Measurements from ENCODE around the gene SORBS2.

SORBS2 gene

GRCh38 chr4:185662030-185662778 lies 149.8 kb downstream of the SORBS2 start:
- Histone ChIP-seq H2BK5ac (ENCODE audit: low read length) (no peak overlapping the region), H3K79me1 (ENCODE audit: low read length) (no peaks in the 10 kb centered on the region), H3K27me3 (ENCODE audit: insufficient read depth, low read length, poor library complexity) (no peaks in the 10 kb centered on the region), H3K79me2 (ENCODE audit: control insufficient read depth, insufficient read depth, low read length) (no peaks in the 10 kb centered on the region), H4K5ac (ENCODE audit: low read length) (no peak overlapping the region), H3K56ac (ENCODE audit: low read length) (no peak overlapping the region), H3K9ac (ENCODE audit: low read length) (no peak overlapping the region), H2BK15ac (replicated peaks; ENCODE audit: low read depth) (no peak overlapping the region), H3K4ac (ENCODE audit: low read depth, low read length) (no peak overlapping the region), H3K4me2 (ENCODE audit: low read length) (no peak overlapping the region), H3K23ac (ENCODE audit: low read length) (no peak overlapping the region), H3K18ac (ENCODE audit: low read length) (no peak overlapping the region), H2AK5ac (ENCODE audit: low read length) (no peak overlapping the region), H3K4me3 (ENCODE audit: low read length) (no peak overlapping the region), H4K8ac (ENCODE audit: low read depth, low read length) (no peak overlapping the region), H3K27ac (ENCODE audit: low read depth, low read length) (no peak overlapping the region), H2BK120ac (ENCODE audit: low read depth, low read length) (no peak overlapping the region), H3K4me1 (ENCODE audit: control insufficient read depth, low read depth, low read length) (peaks cover 4% of the 10 kb centered on the region), H3K36me3 (ENCODE audit: control insufficient read depth, insufficient read depth, low read length) (no peaks in the 10 kb centered on the region)
- DNase-seq = peak; percentile 55
- no CpG with 5 or more reads among the region's 15 CpGs for WGBS (ENCODE audit: extremely low coverage, insufficient coverage, low lambda C conversion rate)

GRCh38 chr4:185660340-185660739 lies 151.7 kb downstream of the SORBS2 start:
- DNase-seq = no peak
- Histone ChIP-seq H3K9ac (ENCODE audit: low read length) (no peak overlapping the region), H3K36me3 (ENCODE audit: control insufficient read depth, insufficient read depth, low read length) (no peaks in the 10 kb centered on the region), H3K4ac (ENCODE audit: low read depth, low read length) (no peak overlapping the region), H4K5ac (ENCODE audit: low read length) (no peak overlapping the region), H2BK120ac (ENCODE audit: low read depth, low read length) (no peak overlapping the region), H3K4me3 (ENCODE audit: low read length) (no peak overlapping the region), H3K4me2 (ENCODE audit: low read length) (no peak overlapping the region), H3K56ac (ENCODE audit: low read length) (no peak overlapping the region), H3K4me1 (ENCODE audit: control insufficient read depth, low read depth, low read length) (peaks cover 6% of the 10 kb centered on the region), H3K79me2 (ENCODE audit: control insufficient read depth, insufficient read depth, low read length) (no peaks in the 10 kb centered on the region), H2BK15ac (replicated peaks; ENCODE audit: low read depth) (no peak overlapping the region), H4K8ac (ENCODE audit: low read depth, low read length) (no peak overlapping the region), H3K27me3 (ENCODE audit: insufficient read depth, low read length, poor library complexity) (no peaks in the 10 kb centered on the region), H2AK5ac (ENCODE audit: low read length) (no peak overlapping the region), H3K27ac (ENCODE audit: low read depth, low read length) (no peak overlapping the region), H2BK5ac (ENCODE audit: low read length) (no peak overlapping the region), H3K79me1 (ENCODE audit: low read length) (no peaks in the 10 kb centered on the region), H3K23ac (ENCODE audit: low read length) (no peak overlapping the region), H3K18ac (ENCODE audit: low read length) (no peak overlapping the region)
- no CpG with 5 or more reads among the region's 5 CpGs for WGBS (ENCODE audit: extremely low coverage, insufficient coverage, low lambda C conversion rate)

- Histone ChIP-seq H3K9ac (ENCODE audit: low read length) (no peak overlapping the region), H2BK15ac (replicated peaks; ENCODE audit: low read depth) (no peak overlapping the region), H2BK120ac (ENCODE audit: low read depth, low read length) (no peak overlapping the region), H4K5ac (ENCODE audit: low read length) (no peak overlapping the region), H3K4ac (ENCODE audit: low read depth, low read length) (no peak overlapping the region), H4K8ac (ENCODE audit: low read depth, low read length) (no peak overlapping the region), H2BK5ac (ENCODE audit: low read length) (no peak overlapping the region), H2AK5ac (ENCODE audit: low read length) (no peak overlapping the region), H3K36me3 (ENCODE audit: control insufficient read depth, insufficient read depth, low read length) (no peaks in the 10 kb centered on the region), H3K23ac (ENCODE audit: low read length) (no peak overlapping the region), H3K79me2 (ENCODE audit: control insufficient read depth, insufficient read depth, low read length) (no peaks in the 10 kb centered on the region), H3K4me2 (ENCODE audit: low read length) (no peak overlapping the region), H3K18ac (ENCODE audit: low read length) (no peak overlapping the region), H3K4me1 (ENCODE audit: control insufficient read depth, low read depth, low read length) (peaks cover 6% of the 10 kb centered on the region), H3K56ac (ENCODE audit: low read length) (no peak overlapping the region), H3K27ac (ENCODE audit: low read depth, low read length) (no peak overlapping the region), H3K4me3 (ENCODE audit: low read length) (no peak overlapping the region), H3K79me1 (ENCODE audit: low read length) (no peaks in the 10 kb centered on the region), H3K27me3 (ENCODE audit: insufficient read depth, low read length, poor library complexity) (no peaks in the 10 kb centered on the region)
- DNase-seq = peak; percentile 71
- no CpG with 5 or more reads among the region's 1 CpG for WGBS (ENCODE audit: extremely low coverage, insufficient coverage, low lambda C conversion rate)
Observed at GRCh38 chr4:185657699-185658098, 154.3 kb downstream of the SORBS2 start.

DNA sequence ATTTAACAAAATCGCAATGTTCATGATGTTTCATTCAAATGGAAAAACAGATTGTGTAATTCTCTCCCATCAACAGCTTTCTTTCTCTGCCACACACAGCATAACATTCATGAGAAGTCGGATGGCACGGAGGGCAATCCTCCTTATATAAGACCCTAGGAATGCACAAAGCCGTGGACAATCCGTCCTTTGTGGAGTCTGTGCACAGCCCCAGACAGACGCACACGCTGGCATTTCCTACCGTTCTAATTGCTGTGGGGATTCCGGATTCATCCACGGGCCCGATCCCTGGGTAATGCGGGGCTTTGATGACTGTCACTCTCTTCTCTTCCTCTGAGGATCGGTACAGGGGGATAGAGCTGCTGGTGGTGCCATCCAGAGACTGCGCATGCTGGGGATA lies 154.8 kb downstream of the SORBS2 start:
- H2BK5ac ChIP-seq (ENCODE audit: low read length) = no peak overlapping the region
- H2BK15ac ChIP-seq (replicated peaks; ENCODE audit: low read depth) = no peak overlapping the region
- H4K5ac ChIP-seq (ENCODE audit: low read length) = no peak overlapping the region
- no peak for DNase-seq
- WGBS (ENCODE audit: extremely low coverage, insufficient coverage, low lambda C conversion rate) = no CpG with 5 or more reads among the region's 14 CpGs
- no peak overlapping the region for H3K56ac ChIP-seq (ENCODE audit: low read length)
- H3K79me1 ChIP-seq (ENCODE audit: low read length) = no peaks in the 10 kb centered on the region
- H3K18ac ChIP-seq (ENCODE audit: low read length) = peak overlapping the region; percentile 7
- no peak overlapping the region for H3K9ac ChIP-seq (ENCODE audit: low read length)
- H3K4me2 ChIP-seq (ENCODE audit: low read length) = no peak overlapping the region
- no peaks in the 10 kb centered on the region for H3K36me3 ChIP-seq (ENCODE audit: control insufficient read depth, insufficient read depth, low read length)
- H3K79me2 ChIP-seq (ENCODE audit: control insufficient read depth, insufficient read depth, low read length) = no peaks in the 10 kb centered on the region
- H3K4me3 ChIP-seq (ENCODE audit: low read length) = no peak overlapping the region
- H2AK5ac ChIP-seq (ENCODE audit: low read length) = no peak overlapping the region
- peak overlapping the region; percentile 62 for H3K4ac ChIP-seq (ENCODE audit: low read depth, low read length)
- no peak overlapping the region for H2BK120ac ChIP-seq (ENCODE audit: low read depth, low read length)
- peaks cover 6% of the 10 kb centered on the region for H3K4me1 ChIP-seq (ENCODE audit: control insufficient read depth, low read depth, low read length)
- no peak overlapping the region for H4K8ac ChIP-seq (ENCODE audit: low read depth, low read length)
- no peak overlapping the region for H3K23ac ChIP-seq (ENCODE audit: low read length)
- H3K27me3 ChIP-seq (ENCODE audit: insufficient read depth, low read length, poor library complexity) = no peaks in the 10 kb centered on the region
- no peak overlapping the region for H3K27ac ChIP-seq (ENCODE audit: low read depth, low read length)

DNA sequence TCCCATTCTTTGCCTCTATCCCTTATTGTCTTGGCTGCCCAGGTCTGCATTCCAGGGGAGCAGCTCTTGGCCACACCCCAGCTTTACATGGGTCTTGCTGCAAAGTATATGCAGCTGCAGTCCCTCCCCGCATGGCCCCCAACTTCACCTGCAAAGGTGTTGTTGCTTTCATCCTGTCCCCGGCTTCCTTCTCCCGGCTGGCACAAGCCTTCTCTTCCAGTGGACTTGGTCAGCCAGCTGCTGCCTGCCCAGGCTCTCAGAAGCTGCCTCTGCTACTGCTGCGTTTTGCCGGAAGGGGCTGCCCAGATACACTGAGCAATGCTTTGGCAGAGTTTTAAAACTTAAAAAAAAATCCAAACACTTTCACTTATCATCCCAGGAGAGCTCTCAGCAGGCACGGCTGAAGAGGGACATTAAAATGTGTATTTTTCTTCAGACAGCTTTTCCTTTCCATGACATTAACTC lies 155.5 kb downstream of the SORBS2 start:
- H3K23ac ChIP-seq (ENCODE audit: low read length) = no peak overlapping the region
- H3K79me2 ChIP-seq (ENCODE audit: control insufficient read depth, insufficient read depth, low read length) = no peaks in the 10 kb centered on the region
- peak; percentile 32 for DNase-seq
- H3K4me1 ChIP-seq (ENCODE audit: control insufficient read depth, low read depth, low read length) = peaks cover 10% of the 10 kb centered on the region
- H4K8ac ChIP-seq (ENCODE audit: low read depth, low read length) = no peak overlapping the region
- H2BK5ac ChIP-seq (ENCODE audit: low read length) = no peak overlapping the region
- peak overlapping the region; percentile 6 for H3K18ac ChIP-seq (ENCODE audit: low read length)
- no peaks in the 10 kb centered on the region for H3K79me1 ChIP-seq (ENCODE audit: low read length)
- no peaks in the 10 kb centered on the region for H3K27me3 ChIP-seq (ENCODE audit: insufficient read depth, low read length, poor library complexity)
- H3K4ac ChIP-seq (ENCODE audit: low read depth, low read length) = no peak overlapping the region
- no peak overlapping the region for H2AK5ac ChIP-seq (ENCODE audit: low read length)
- H4K5ac ChIP-seq (ENCODE audit: low read length) = no peak overlapping the region
- no peak overlapping the region for H3K56ac ChIP-seq (ENCODE audit: low read length)
- H3K36me3 ChIP-seq (ENCODE audit: control insufficient read depth, insufficient read depth, low read length) = no peaks in the 10 kb centered on the region
- no peak overlapping the region for H3K9ac ChIP-seq (ENCODE audit: low read length)
- no peak overlapping the region for H3K27ac ChIP-seq (ENCODE audit: low read depth, low read length)
- H3K4me3 ChIP-seq (ENCODE audit: low read length) = no peak overlapping the region
- WGBS (ENCODE audit: extremely low coverage, insufficient coverage, low lambda C conversion rate) = no CpG with 5 or more reads among the region's 6 CpGs
- no peak overlapping the region for H2BK15ac ChIP-seq (replicated peaks; ENCODE audit: low read depth)
- no peak overlapping the region for H3K4me2 ChIP-seq (ENCODE audit: low read length)
- no peak overlapping the region for H2BK120ac ChIP-seq (ENCODE audit: low read depth, low read length)
